H1 (cell line): ENCODE data around the gene TDP1. TPM values are rescaled to one million over a fixed set of nuclear protein-coding genes. Genes with fewer than 3 reads are reported as not detected.

Source experiments
- CTCF ChIA-PET: fragments of 300-600 bp; sonication (Branson Sonifier 250); formaldehyde crosslinking; loops from one replicate; lab custom pipeline; 2021; ENCODE audit not compliant: partially characterized antibody; lab: Charles Lee
- POLR2A ChIA-PET: fragments of 300-600 bp; sonication (Branson Sonifier 250); formaldehyde crosslinking; loops from one replicate; lab custom pipeline; 2021; ENCODE audit warnings: inconsistent platforms; ENCODE audit not compliant: partially characterized antibody; lab: Charles Lee
- DNase-seq, 2 experiments: peaks; one replicate each; pipeline versions ENCODE4 v3.0.0 to v3.0.0-alpha.2; 2010 to 2022; ENCODE audit warnings: low spot score in 2 of 2, low read depth in 1 of 2, mixed read lengths in 1 of 2
- FAIRE-seq: peaks from 2 replicates; lab custom pipeline; 2011; peaks lifted over from hg19 to GRCh38; lab: Jason Lieb, UNC
- H2AFZ ChIP-seq: 2 replicates; pipeline ENCODE4 v1.8.1; 2012; ENCODE audit warnings: low read length, inconsistent platforms
- H2AK5ac ChIP-seq: 2 replicates; pipeline ENCODE4 v1.6.1; 2013; ENCODE audit warnings: low read depth, low read length
- H2BK120ac ChIP-seq: replicated peaks from 2 replicates; pipeline ENCODE3; 2013; ENCODE audit warnings: low read depth, low read length, inconsistent platforms
- H2BK12ac ChIP-seq: 2 replicates; pipeline ENCODE4 v1.6.1; 2013; ENCODE audit warnings: low read depth, low read length
- H2BK15ac ChIP-seq: 2 replicates; pipeline ENCODE4 v1.6.1; 2013; ENCODE audit warnings: low read length
- H2BK20ac ChIP-seq: 2 replicates; pipeline ENCODE4 v1.6.1; 2013; ENCODE audit warnings: low read length
- H2BK5ac ChIP-seq: 2 replicates; pipeline ENCODE4 v1.6.1; 2013; ENCODE audit warnings: low read depth, low read length
- H3K14ac ChIP-seq: 2 replicates; pipeline ENCODE4 v1.6.1; 2013; ENCODE audit warnings: inconsistent platforms; ENCODE audit not compliant: insufficient read length
- H3K18ac ChIP-seq: 2 replicates; pipeline ENCODE4 v1.6.1; 2013; ENCODE audit warnings: low read length; ENCODE audit errors: extremely low read depth
- H3K23ac ChIP-seq: 2 replicates; pipeline ENCODE4 v1.6.1; 2013; ENCODE audit warnings: inconsistent platforms; ENCODE audit not compliant: insufficient read length
- H3K23me2 ChIP-seq: 2 replicates; pipeline ENCODE4 v1.6.1; 2013; ENCODE audit warnings: low read depth, low read length
- H3K27ac ChIP-seq: 2 replicates; pipeline ENCODE4 v1.6.1; 2011; ENCODE audit warnings: low read depth, low read length, inconsistent platforms
- H3K27me3 ChIP-seq, 4 experiments: replicated peaks in 1 of 4; 1 replicate in 1 of 4; 2 replicates in 3 of 4; pipeline versions ENCODE4 v1.6.1 to v1.8.1; 2011 to 2013; ENCODE audit warnings: low read length in 3 of 4, mild to moderate bottlenecking in 3 of 4, inconsistent platforms in 2 of 4, mixed read lengths in 2 of 4, moderate library complexity in 1 of 4; ENCODE audit not compliant: control insufficient read depth in 3 of 4, insufficient read depth in 3 of 4; ENCODE audit errors: extremely low read depth in 1 of 4
- H3K36me3 ChIP-seq, 4 experiments: 2 replicates each; pipeline versions ENCODE4 v1.6.1 to v1.8.1; 2011 to 2013; ENCODE audit warnings: mild to moderate bottlenecking in 4 of 4, low read length in 3 of 4, moderate library complexity in 2 of 4, control low read depth in 1 of 4, inconsistent platforms in 1 of 4; ENCODE audit not compliant: insufficient read depth in 4 of 4, control insufficient read depth in 2 of 4
- H3K4ac ChIP-seq: replicated peaks from 2 replicates; pipeline ENCODE3; 2013; ENCODE audit warnings: low read length, low read depth, mixed read lengths, inconsistent platforms; ENCODE audit not compliant: insufficient read length
- H3K4me1 ChIP-seq, 4 experiments: replicated peaks in 1 of 4; 1 replicate in 1 of 4; 2 replicates in 3 of 4; pipeline versions ENCODE4 v1.6.1 to v1.8.1; 2011 to 2013; ENCODE audit warnings: low read length in 3 of 4, inconsistent platforms in 2 of 4, mixed read lengths in 1 of 4; ENCODE audit not compliant: insufficient read depth in 4 of 4, control insufficient read depth in 3 of 4
- H3K4me2 ChIP-seq, 2 experiments: 2 replicates each; pipeline versions ENCODE4 v1.6.1 to v1.8.1; 2011 to 2013; ENCODE audit warnings: low read depth in 2 of 2, low read length in 2 of 2, control low read depth in 1 of 2, inconsistent platforms in 1 of 2, mild to moderate bottlenecking in 1 of 2; ENCODE audit not compliant: insufficient read depth in 1 of 2
- H3K4me3 ChIP-seq, 4 experiments: fragments of 200-600, 300-600 bp in 1 of 4; sonication (generic), shearing (Covaris generic), sonication (Bioruptor Twin) in 1 of 4; 2 replicates each; pipeline versions ENCODE4 v1.5.1 to v1.8.1; 2011 to 2016; ENCODE audit warnings: low read length in 4 of 4, low read depth in 3 of 4, control low read depth in 2 of 4, inconsistent platforms in 2 of 4, mild to moderate bottlenecking in 2 of 4, mixed read lengths in 1 of 4, moderate library complexity in 1 of 4; ENCODE audit not compliant: insufficient read depth in 2 of 4; ENCODE audit errors: extremely low read depth in 1 of 4
- H3K56ac ChIP-seq: replicated peaks from 2 replicates; pipeline ENCODE3; 2013; ENCODE audit warnings: low read depth, mild to moderate bottlenecking, mixed read lengths, low read length, inconsistent platforms; ENCODE audit not compliant: insufficient read length
- H3K79me1 ChIP-seq: 2 replicates; pipeline ENCODE4 v1.6.1; 2013; ENCODE audit warnings: low read depth, low read length, control low read depth
- H3K79me2 ChIP-seq, 2 experiments: 2 replicates each; pipeline versions ENCODE4 v1.6.1 to v1.8.1; 2012 to 2013; ENCODE audit warnings: low read length in 2 of 2, mild to moderate bottlenecking in 2 of 2, inconsistent platforms in 1 of 2; ENCODE audit not compliant: insufficient read depth in 2 of 2, control insufficient read depth in 1 of 2
- H3K9ac ChIP-seq, 4 experiments: replicated peaks in 1 of 4; 1 replicate in 1 of 4; 2 replicates in 3 of 4; pipeline versions ENCODE4 v1.6.1 to v1.8.1; 2011 to 2013; ENCODE audit warnings: low read depth in 3 of 4, low read length in 3 of 4, control low read depth in 2 of 4, mild to moderate bottlenecking in 2 of 4, moderate library complexity in 2 of 4, inconsistent platforms in 1 of 4; ENCODE audit errors: extremely low read depth in 1 of 4
- H3K9me3 ChIP-seq, 2 experiments: 2 replicates each; pipeline versions ENCODE4 v1.6.1 to v1.8.1; 2012 to 2013; ENCODE audit warnings: mild to moderate bottlenecking in 2 of 2, moderate library complexity in 2 of 2, control low read depth in 1 of 2, inconsistent platforms in 1 of 2, low read depth in 1 of 2, low read length in 1 of 2, mixed read lengths in 1 of 2; ENCODE audit not compliant: insufficient read depth in 2 of 2
- H4K20me1 ChIP-seq, 2 experiments: replicated peaks in 1 of 2; 2 replicates each; pipeline versions ENCODE3 to v1.8.1; 2011 to 2013; ENCODE audit warnings: inconsistent platforms in 2 of 2, low read length in 2 of 2, mild to moderate bottlenecking in 1 of 2; ENCODE audit not compliant: insufficient read depth in 2 of 2, control insufficient read depth in 1 of 2
- H4K5ac ChIP-seq: 2 replicates; pipeline ENCODE4 v1.6.1; 2013; ENCODE audit warnings: low read length, low read depth, mixed read lengths, inconsistent platforms; ENCODE audit not compliant: insufficient read length
- H4K8ac ChIP-seq: 2 replicates; pipeline ENCODE4 v1.8.0; 2013; ENCODE audit warnings: mild to moderate bottlenecking, moderate library complexity, low read length, inconsistent platforms; ENCODE audit not compliant: insufficient read depth; ENCODE audit errors: extremely low read depth
- H4K91ac ChIP-seq: replicated peaks from 2 replicates; pipeline ENCODE3; 2013; ENCODE audit warnings: low read length, mixed read lengths, inconsistent platforms; ENCODE audit not compliant: insufficient read length
- CEBPB ChIP-seq: IDR thresholded peaks from 2 replicates; pipeline ENCODE4 v1.6.1; 2012; ENCODE audit warnings: low read depth, low read length
- E2F6 ChIP-seq: IDR thresholded peaks from 2 replicates; pipeline ENCODE4 v1.6.1; 2012; ENCODE audit warnings: inconsistent platforms
- JUND ChIP-seq: IDR thresholded peaks from 2 replicates; pipeline ENCODE4 v1.6.1; 2011; ENCODE audit warnings: mild to moderate bottlenecking, improper control_type of control experiment, low read length
- KDM1A ChIP-seq: fragments of 200-600, 300-600 bp; sonication (generic); IDR thresholded peaks from 2 replicates; pipeline ENCODE4 v1.7.1; 2016; ENCODE audit warnings: mild to moderate bottlenecking, low read length, borderline replicate concordance
- MAFK ChIP-seq: IDR thresholded peaks from 2 replicates; pipeline ENCODE4 v1.6.1; 2012; ENCODE audit warnings: low read depth, mild to moderate bottlenecking, improper control_type of control experiment, low read length
- PHF8 ChIP-seq: fragments of 200-600 bp; sonication (generic); conservative IDR thresholded peaks from 2 replicates; pipeline ENCODE4 v1.7.1; 2012; ENCODE audit warnings: low read depth, mild to moderate bottlenecking, inconsistent platforms, low read length, moderate library complexity
- POLR2AphosphoS5 ChIP-seq: IDR thresholded peaks from 2 replicates; pipeline ENCODE4 v1.6.1; 2011; ENCODE audit warnings: low read depth, low read length
- RBBP5 ChIP-seq: IDR thresholded peaks from 2 replicates; pipeline ENCODE4 v1.7.1; 2012; ENCODE audit warnings: low read depth, mild to moderate bottlenecking, inconsistent platforms, low read length, moderate library complexity, borderline replicate concordance
- SAP30 ChIP-seq: fragments of 300-600 bp; sonication (generic); IDR thresholded peaks from 2 replicates; pipeline ENCODE4 v1.7.1; 2012; ENCODE audit warnings: low read length, moderate library complexity, mild to moderate bottlenecking, inconsistent platforms; ENCODE audit not compliant: insufficient read depth, insufficient replicate concordance
- SIN3A ChIP-seq, 2 experiments: IDR thresholded peaks in 1 of 2; conservative IDR thresholded peaks in 1 of 2; 2 replicates each; pipeline ENCODE4 v1.6.1; 2011 to 2012; ENCODE audit warnings: low read length in 2 of 2, improper control_type of control experiment in 1 of 2, low read depth in 1 of 2, mild to moderate bottlenecking in 1 of 2
- SP4 ChIP-seq: IDR thresholded peaks from 2 replicates; pipeline ENCODE4 v1.6.1; 2012; ENCODE audit warnings: low read length, inconsistent platforms
- TBP ChIP-seq: IDR thresholded peaks from 2 replicates; pipeline ENCODE4 v1.6.1; 2011; ENCODE audit warnings: low read depth, low read length, improper control_type of control experiment
- WGBS, 2 experiments: shearing (Covaris generic) in 1 of 2; methylation state at CpG; one replicate each; pipeline versions ENCODE4 v1.1.6 to v1.1.7; 2013 to 2015; ENCODE audit warnings: low lambda C conversion rate in 2 of 2, mixed read lengths in 2 of 2, inconsistent platforms in 1 of 2, low coverage in 1 of 2, missing lambda C conversion rate in 1 of 2; ENCODE audit not compliant: insufficient replicate concordance in 2 of 2, insufficient coverage in 1 of 2, insufficient read length in 1 of 2; ENCODE audit errors: extremely low coverage in 1 of 2, missing lambda C conversion rate in 1 of 2; 5-methylcytosine and 5-hydroxymethylcytosine counted together
- polyA plus RNA-seq, 7 experiments: library from polyadenylated mRNA; depleted of rRNA in 3 of 7; stranded (reverse) in 5 of 7; unstranded in 2 of 7; fragments of >200 nt in 5 of 7; fragments of 200-250 nt in 2 of 7; gene quantifications; 1 replicate in 5 of 7; 2 replicates in 1 of 7; 4 replicates in 1 of 7; pipeline versions ENCODE4 v1.2.1 to v1.2.3, GENCODE V29; 2011 to 2013; ENCODE audit warnings: missing spikeins in 2 of 7, mixed read lengths in 2 of 7
- total RNA-seq: library from RNA; stranded (reverse); fragmentation: NEBNext Ultra II Directional; extraction: Animal tissue kit (Norgen Biotek cat#: 25700); gene quantifications from 2 replicates; pipeline ENCODE4 v1.2.1, GENCODE V29; 2021
- TF ChIP-seq, protein P1 (sequence below): IDR thresholded peaks from 2 replicates; pipeline ENCODE4 v1.6.1; 2012; ENCODE audit warnings: inconsistent platforms

TDP1 gene
- total and polyA plus RNA-seq, 2 of the 8 experiments (the other 6 are each of a cell fraction or from before 2014, with no cell fraction given) = 32.2 to 69.9 TPM

- peaks cover 1% of the 10 kb centered on the region; the same call in 1 of the 2 replicates for H3K23me2 ChIP-seq
- no peak overlapping the region for H3K14ac ChIP-seq
- H3K4me2 ChIP-seq = no peak overlapping the region
- DNase-seq = no peak
- no peak overlapping the region for H3K23ac ChIP-seq
- no peak overlapping the region for H2AFZ ChIP-seq
- H2BK120ac ChIP-seq = no peak overlapping the region
- H3K27me3 ChIP-seq = no peaks in the 10 kb centered on the region
- no peaks in the 10 kb centered on the region for H3K79me2 ChIP-seq
- H4K91ac ChIP-seq = no peak overlapping the region
- no peak overlapping the region for H2BK5ac ChIP-seq
- no peaks in the 10 kb centered on the region for H3K4me1 ChIP-seq
- H3K79me1 ChIP-seq = no peaks in the 10 kb centered on the region
- no peak overlapping the region for H2BK12ac ChIP-seq
- ChIA-PET POLR2A (no interaction called here), CTCF (no interaction called here)
- no peak overlapping the region for H3K56ac ChIP-seq
- WGBS, 2 experiments = 77% methylated on average over 9 of the region's 11 CpGs; no CpG with 5 or more reads in 1 of the 2 experiments
- no peak overlapping the region for H3K18ac ChIP-seq
- H3K4ac ChIP-seq = no peak overlapping the region
- peaks cover 0 to 34% (median 14%) of the 10 kb centered on the region in 4 experiments; a peak in 7 of 8 replicates for H3K36me3 ChIP-seq
- H2AK5ac ChIP-seq = no peak overlapping the region
- H4K8ac ChIP-seq = no peak overlapping the region
- no peak overlapping the region for H2BK20ac ChIP-seq
- FAIRE-seq = no peak
- H3K27ac ChIP-seq = no peak overlapping the region
- no peaks in the 10 kb centered on the region for H4K20me1 ChIP-seq
- no peaks in the 10 kb centered on the region for H3K9me3 ChIP-seq
- H3K4me3 ChIP-seq = no peak overlapping the region
- no peak overlapping the region for H2BK15ac ChIP-seq
- no peak overlapping the region for H3K9ac ChIP-seq
- no peak overlapping the region for H4K5ac ChIP-seq
- TF ChIP-seq E2F6 (no peak), PHF8 (no peak), SP4 (no peak), CEBPB (no peak), MAFK (no peak), RBBP5 (no peak), TBP (no peak), SAP30 (no peak), KDM1A (no peak), JUND (no peak), POLR2AphosphoS5 (no peak), SIN3A (conservative IDR thresholded peaks at IDR 0.05 in 1 of 2, IDR thresholded peaks at IDR 0.05 in 1 of 2; ENCODE audit: low read depth in 1 of 2, low read length in 2 of 2) (no peak)
- TF ChIP-seq, protein P1, sequence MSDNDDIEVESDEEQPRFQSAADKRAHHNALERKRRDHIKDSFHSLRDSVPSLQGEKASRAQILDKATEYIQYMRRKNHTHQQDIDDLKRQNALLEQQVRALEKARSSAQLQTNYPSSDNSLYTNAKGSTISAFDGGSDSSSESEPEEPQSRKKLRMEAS = no peak
Measured at GRCh38 chr14:90019824-90020523, 64.2 kb downstream of the TDP1 start.
